Measurements from ENCODE around the gene RNPEPL1.

- no peak for TF ChIP-seq CTCF (conservative IDR thresholded peaks at IDR 0.05)
- TF ChIP-seq EZH2 (IDR thresholded peaks at IDR 0.05; ENCODE audit: low read depth) = no peak
These were observed 10.2 kb downstream of the RNPEPL1 start for GRCh38 chr2:240578488-240578887.
